A204.1 (cell line): ENCODE data around the gene NTN3.

ENCODE experiments used
- FAIRE-seq: peaks from 2 replicates; lab custom pipeline; 2012; peaks lifted over from hg19 to GRCh38; lab: Jason Lieb, UNC

The NTN3 gene

DNA sequence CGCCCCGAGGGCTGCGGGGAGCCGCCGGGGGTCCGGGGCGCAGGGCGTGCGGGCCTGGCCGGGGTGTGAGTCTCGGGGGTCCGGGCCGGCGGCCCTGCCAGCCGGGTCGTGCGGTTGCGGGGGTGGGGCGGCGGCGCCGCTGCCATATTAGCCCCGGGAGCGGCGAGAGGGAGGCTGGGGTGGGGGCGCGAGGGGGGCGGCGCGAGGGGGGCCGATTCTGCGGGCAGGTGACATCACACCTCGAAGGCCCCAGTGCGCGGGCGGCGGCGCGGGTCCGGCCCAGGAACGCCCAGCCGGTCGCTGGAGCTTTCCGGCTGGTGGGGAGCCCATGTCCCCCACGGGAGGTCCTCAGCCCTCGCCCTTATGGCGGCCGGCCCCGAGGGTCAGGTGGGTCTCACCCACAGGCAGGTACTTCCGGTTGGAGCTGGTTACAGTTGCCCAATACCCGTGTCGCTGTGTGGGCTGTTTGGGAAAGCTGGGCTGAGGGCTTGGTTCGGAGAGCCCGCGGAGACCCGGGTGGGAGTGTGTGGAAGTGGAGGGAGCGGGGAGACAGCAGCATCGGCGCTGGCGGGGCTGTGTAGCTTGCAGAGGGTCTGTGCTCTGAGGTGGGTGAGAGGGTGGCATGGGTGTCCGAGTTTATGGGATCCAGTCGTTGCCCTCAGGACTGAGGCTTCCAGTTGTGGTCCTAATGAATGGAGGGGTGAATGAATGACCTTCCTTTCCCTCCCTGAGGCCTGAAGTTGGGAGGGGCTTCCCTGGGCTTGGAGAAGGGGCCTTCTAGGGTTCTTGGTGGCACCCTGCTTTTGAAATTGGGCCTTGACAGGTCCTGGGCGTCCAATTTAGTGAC, 43.5 kb downstream of the NTN3 start:
- FAIRE-seq = no peak

DNA sequence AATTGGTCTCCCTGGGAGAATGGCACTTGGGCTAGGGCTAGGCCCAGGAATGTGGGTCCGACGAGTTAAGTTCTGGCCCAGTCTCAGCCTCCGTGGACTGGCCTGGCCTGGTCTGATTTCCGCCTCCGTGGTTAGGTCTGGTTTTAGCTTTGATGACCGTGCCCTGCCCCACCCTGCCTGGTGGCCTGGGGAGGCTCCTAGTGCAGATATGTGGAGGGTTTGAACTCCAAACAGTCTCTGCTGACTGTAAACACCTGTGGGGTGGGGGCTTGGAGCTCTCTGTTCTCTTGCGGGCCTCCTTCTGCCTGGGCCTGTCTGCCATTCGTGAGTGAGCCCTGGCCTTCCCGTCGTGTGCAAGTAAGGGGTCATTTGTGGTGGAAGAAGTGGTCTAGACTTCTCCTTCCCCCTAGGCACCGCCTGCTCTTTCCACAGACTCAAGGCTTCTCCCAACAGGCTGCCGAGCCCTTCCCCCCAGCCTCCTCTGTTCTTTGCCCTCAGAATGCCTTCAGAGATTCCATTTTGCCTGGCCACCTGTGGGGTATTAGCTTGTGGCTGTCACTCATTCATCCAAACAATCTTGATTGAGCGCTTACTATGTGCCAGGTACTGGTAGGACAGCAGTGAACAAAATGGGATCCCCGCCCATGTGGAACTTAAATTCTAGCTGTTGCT, 44.2 kb downstream of the NTN3 start:
- FAIRE-seq = no peak

DNA sequence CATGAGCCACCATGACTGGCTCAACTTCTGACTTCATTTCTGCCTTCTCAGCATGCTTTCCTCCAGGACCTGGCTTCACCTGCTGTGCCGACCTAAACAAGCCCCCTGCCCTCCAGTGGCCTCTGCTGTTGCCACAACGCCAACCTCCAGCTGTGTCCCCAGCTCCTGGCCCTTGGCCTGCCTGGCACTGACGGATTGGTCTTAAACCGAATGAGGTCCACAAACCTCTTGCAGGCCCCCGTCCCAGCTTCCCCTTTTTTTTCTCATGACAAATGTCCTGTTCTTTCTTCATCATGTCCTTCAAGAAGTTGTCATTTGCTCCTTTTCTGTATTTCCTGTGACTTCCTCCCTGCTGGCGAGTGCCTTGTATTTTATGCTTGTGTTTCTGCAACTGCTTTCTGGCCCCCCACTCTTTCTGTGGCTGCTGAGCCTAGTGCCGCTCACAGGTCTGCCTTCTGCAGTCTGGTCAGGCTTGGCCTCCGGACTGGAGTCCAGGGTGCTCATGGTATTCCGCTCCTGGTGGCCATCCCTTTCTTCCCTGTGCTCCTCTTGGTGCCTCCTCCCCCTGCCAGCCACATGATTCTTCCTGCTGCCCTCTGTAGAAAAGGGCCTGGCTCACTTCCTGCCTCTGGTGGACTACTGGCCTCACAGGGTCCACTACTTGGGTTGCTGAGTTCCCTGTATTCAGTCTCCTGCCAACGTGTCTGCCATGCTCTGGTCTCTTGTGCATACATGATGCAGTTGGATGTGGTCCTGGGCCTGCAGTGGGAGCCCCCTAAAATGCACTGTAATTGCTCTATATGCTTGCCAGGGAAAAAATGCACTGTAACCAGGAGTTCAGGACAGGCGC, 45.5 kb downstream of the NTN3 start:
- no peak for FAIRE-seq

DNA sequence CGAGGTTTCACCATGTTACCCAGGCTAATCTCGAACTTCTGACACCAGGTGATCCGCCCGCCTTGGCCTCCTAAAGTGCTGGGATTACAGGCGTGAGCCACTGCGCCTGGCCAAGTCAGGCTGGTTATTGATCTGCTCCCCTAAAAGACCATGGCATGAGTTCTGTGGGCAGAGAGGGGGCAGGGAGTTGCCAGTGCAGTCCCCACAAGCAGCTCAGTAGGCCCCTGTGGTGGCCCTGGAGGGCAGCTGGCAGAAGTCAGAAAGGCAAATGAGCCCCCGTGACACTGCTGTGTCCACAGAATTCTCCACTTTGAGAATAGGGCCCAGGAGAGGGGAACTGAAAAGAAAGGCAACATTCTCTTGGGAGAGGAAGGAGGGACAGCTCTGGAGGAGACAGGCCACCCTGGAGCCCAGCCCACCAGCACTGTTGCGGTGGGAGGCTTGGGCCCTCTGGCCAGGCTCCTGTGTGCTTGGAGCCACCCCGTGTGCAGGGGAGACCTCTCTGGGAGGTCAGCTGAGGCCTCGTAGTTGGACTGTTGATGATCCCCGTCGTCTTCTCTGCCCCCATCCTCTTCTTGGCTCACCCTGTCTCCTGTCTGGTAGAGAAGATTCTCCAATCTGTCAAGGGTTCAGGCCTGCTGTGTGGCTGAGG, 47.0 kb downstream of the NTN3 start:
- no peak for FAIRE-seq

DNA sequence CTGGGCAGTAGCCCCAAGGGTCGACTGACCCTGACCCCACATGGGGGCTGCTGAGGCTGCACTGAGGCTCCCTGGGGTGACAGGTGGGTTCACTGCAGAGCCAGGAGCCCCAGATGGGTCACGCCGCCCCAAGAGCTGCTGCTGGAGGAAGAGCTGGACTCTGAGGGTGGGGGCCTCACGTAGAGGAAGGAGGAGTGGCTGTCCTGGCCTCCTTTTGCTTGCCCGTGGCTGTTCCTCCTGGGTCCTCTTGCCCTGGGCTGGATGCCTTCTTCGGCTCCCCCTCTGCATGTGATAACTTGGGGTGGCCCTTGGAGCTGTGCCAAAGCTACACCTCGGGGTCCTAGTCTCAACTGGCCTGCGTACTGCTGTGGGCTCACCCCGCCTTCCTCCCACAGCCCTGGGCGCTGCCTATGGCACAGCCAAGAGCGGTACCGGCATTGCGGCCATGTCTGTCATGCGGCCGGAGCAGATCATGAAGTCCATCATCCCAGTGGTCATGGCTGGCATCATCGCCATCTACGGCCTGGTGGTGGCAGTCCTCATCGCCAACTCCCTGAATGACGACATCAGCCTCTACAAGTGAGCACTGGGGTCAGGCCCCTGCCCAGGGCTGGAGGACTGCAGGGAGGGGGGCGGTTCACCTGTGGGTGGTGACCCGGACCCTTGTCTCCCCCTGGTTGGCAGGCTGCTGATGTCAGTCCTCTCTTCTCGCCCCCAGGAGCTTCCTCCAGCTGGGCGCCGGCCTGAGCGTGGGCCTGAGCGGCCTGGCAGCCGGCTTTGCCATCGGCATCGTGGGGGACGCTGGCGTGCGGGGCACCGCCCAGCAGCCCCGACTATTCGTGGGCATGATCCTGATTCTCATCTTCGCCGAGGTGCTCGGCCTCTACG, 48.0 kb downstream of the NTN3 start:
- no peak for FAIRE-seq

DNA sequence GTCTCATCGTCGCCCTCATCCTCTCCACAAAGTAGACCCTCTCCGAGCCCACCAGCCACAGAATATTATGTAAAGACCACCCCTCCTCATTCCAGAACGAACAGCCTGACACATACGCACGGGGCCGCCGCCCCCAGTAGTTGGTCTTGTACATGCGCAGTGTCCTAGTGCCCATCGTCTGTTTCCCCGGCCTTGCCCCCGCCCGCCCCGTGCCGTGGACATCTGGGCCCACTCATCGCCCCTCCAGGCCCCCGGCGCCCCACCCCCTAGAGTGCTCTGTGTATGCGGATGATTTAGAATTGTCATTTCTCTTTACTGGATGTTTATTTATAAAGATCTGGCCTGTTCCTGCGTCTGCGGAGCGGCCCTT, 48.6 kb downstream of the NTN3 start:
- FAIRE-seq = no peak

DNA sequence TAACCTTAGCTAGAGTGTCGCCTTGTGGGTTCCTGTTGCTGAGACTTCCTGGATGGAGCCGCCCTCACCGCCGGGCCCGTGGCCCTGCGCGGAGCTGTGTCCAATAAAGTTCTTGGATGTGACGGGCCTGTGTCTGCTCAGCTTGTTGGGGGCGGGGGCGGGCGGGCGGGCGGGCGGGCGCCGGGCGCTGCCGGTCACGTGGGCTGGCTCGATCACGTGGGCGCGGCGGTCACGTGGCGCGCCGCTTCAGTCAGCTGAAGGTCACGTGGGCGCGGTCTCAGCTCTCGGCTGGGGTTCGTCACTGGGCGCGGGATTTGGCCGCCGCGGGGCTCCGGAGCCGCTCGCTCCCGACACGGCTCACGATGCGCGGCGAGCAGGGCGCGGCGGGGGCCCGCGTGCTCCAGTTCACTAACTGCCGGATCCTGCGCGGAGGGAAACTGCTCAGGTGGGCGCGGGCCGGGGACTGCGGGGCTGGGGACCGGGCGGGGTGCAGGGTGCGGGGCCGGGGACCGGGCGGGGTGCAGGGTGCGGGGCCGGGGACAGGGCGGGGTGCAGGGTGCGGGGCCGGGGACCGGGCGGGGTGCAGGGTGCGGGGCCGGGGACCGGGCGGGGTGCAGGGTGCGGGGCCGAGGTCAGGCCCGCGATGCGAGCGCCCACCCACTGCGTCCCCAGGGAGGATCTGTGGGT, 49.1 kb downstream of the NTN3 start, which contains the start of gene AMDHD2:
AMDHD2 (plus strand) TSS at position 275 of the 687 bp plus-strand sequence; CDS start at position 363, 88 bp downstream.
- FAIRE-seq = no peak

DNA sequence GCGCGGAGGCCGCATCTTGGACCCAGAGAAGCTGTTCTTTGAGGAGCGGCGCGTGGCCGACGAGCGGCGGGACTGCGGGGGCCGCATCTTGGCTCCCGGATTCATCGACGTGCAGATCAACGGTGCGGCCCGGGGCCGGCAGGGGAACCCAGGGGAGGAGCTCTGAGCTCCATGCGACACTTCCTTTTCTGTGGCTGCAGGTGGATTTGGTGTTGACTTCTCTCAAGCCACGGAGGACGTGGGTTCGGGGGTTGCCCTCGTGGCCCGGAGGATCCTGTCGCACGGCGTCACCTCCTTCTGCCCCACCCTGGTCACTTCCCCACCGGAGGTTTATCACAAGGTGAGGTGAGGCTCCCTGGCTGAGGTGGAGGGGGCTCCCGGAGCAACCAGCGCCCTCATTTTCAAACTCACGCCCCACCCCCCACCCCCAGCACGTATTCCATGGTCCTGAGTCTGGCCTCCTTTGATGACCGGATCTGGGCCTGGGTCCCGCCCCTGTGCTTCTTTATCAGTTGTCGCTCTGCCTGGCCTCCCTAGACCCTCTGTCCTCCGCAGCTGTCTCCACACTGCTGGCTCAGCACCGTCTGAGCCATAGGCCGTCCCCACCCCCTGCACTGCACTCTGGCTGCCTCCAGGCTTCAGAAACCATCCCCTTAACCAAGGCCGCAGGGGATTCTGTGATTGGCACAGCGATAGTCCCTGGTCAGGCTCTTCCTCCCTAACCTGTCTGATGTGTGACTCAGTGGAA, 49.9 kb downstream of the NTN3 start:
- FAIRE-seq = no peak
